Activated CD4-positive, CD25-positive, alpha-beta regulatory T cell (primary cell): Measurements from ENCODE around the gene MACC1.

ENCODE experiments used
- DNase-seq, 4 experiments: peaks; one replicate each; lab custom pipeline; 2025; lab: John Stamatoyannopoulos, UW

Gene MACC1

GRCh38 chr7:20173828-20174227 is 43.4 kb downstream of the MACC1 start:
- DNase-seq = no peak

GRCh38 chr7:20172736-20173334 is 44.3 kb downstream of the MACC1 start:
- no peak for DNase-seq

- no peak for DNase-seq
These were observed 46.6 kb downstream of the MACC1 start for GRCh38 chr7:20170633-20171032.

GRCh38 chr7:20165146-20165510 is 52.1 kb downstream of the MACC1 start:
- no peak for DNase-seq

- DNase-seq = no peak
These were observed 52.6 kb downstream of the MACC1 start for GRCh38 chr7:20164425-20165145.

GRCh38 chr7:20162665-20163064 is 54.5 kb downstream of the MACC1 start:
- no peak for DNase-seq

GRCh38 chr7:20159226-20159747 is 57.9 kb downstream of the MACC1 start:
- DNase-seq = no peak

GRCh38 chr7:20158684-20159083 is 58.5 kb downstream of the MACC1 start:
- no peak for DNase-seq

GRCh38 chr7:20157456-20157855 is 59.7 kb downstream of the MACC1 start:
- no peak for DNase-seq

GRCh38 chr7:20153999-20154398 is 63.2 kb downstream of the MACC1 start:
- no peak for DNase-seq

- DNase-seq = no peak
These were observed 63.6 kb downstream of the MACC1 start for GRCh38 chr7:20153567-20153966.

- DNase-seq = no peak
These were observed 64.7 kb downstream of the MACC1 start for GRCh38 chr7:20152511-20152910.

- no peak for DNase-seq
These were observed 65.3 kb downstream of the MACC1 start for GRCh38 chr7:20151708-20152456.

- no peak for DNase-seq
These were observed 70.7 kb downstream of the MACC1 start for GRCh38 chr7:20146451-20146850.

- no peak for DNase-seq
These were observed 72.4 kb downstream of the MACC1 start for GRCh38 chr7:20144801-20145200.

- DNase-seq = no peak
These were observed 75.5 kb downstream of the MACC1 start for GRCh38 chr7:20141666-20142065.

- DNase-seq = no peak
These were observed 76.2 kb downstream of the MACC1 start for GRCh38 chr7:20141002-20141345.

GRCh38 chr7:20140291-20141001 is 76.7 kb downstream of the MACC1 start:
- DNase-seq = no peak

GRCh38 chr7:20136647-20137046 is 80.5 kb downstream of the MACC1 start:
- no peak for DNase-seq

GRCh38 chr7:20133803-20134202 is 83.4 kb downstream of the MACC1 start:
- DNase-seq = no peak

GRCh38 chr7:20132585-20132984 is 84.6 kb downstream of the MACC1 start:
- no peak for DNase-seq

GRCh38 chr7:20131776-20132175 is 85.4 kb downstream of the MACC1 start:
- DNase-seq = no peak
